Right lobe of liver (tissue), 6 donors: ENCODE measurements around the gene SYT3. TPM values are rescaled to one million over a fixed set of nuclear protein-coding genes. Genes with fewer than 3 reads are reported as not detected.

ENCODE experiments used
- ATAC-seq, 4 donors: fragments of 200-7000 bp; cut with Tn5 transposase; one replicate each; pipeline ENCODE4 v1.9.1; 2020; ENCODE audit warnings: mild to moderate bottlenecking in 4 of 4, moderate library complexity in 4 of 4
- DNase-seq, 3 donors: peaks; one replicate each; pipeline ENCODE4 v3.0.0-alpha.2; 2020
- H3K27ac ChIP-seq, 3 donors: fragments of 200-600 bp; one replicate each; pipeline ENCODE4 v1.8.0; 2022
- H3K27me3 ChIP-seq, 2 donors: fragments of 200-600 bp; one replicate each; pipeline ENCODE4 v1.8.0; 2022
- H3K36me3 ChIP-seq, 4 donors: fragments of 200-600 bp; sonication (generic) in 1 of 4; one replicate each; pipeline versions ENCODE4 v1.5.1 to v1.8.0; 2017 to 2022; ENCODE audit warnings: control low read depth in 1 of 4
- H3K4me1 ChIP-seq, 4 donors: fragments of 200-600 bp; sonication (generic) in 1 of 4; one replicate each; pipeline versions ENCODE4 v1.5.1 to v1.8.0; 2017 to 2022; ENCODE audit warnings: control low read depth in 1 of 4
- H3K4me3 ChIP-seq, 3 donors: fragments of 200-600 bp; one replicate each; pipeline ENCODE4 v1.8.0; 2022
- H3K9me3 ChIP-seq, 4 donors: fragments of 200-600 bp; sonication (generic) in 1 of 4; one replicate each; pipeline versions ENCODE4 v1.5.1 to v1.8.0; 2017 to 2022; ENCODE audit warnings: control low read depth in 1 of 4
- CTCF ChIP-seq, 4 donors: fragments of 200-600 bp in 3 of 4; fragments of 450-650 bp in 1 of 4; IDR thresholded peaks; one replicate each; pipeline versions ENCODE4 v1.5.1 to v1.8.0; 2016 to 2022; ENCODE audit warnings: antibody characterized with exemption in 4 of 4, mild to moderate bottlenecking in 2 of 4
- POLR2A ChIP-seq: fragments of 450-650 bp; IDR thresholded peaks from one replicate; pipeline ENCODE4 v1.6.1; 2017; ENCODE audit warnings: antibody characterized with exemption, mild to moderate bottlenecking
- WGBS: methylation state at CpG from one replicate; pipeline ENCODE4 v1.1.6; 2018; ENCODE audit warnings: low coverage, low lambda C conversion rate; ENCODE audit not compliant: insufficient coverage; ENCODE audit errors: missing lambda C conversion rate; 5-methylcytosine and 5-hydroxymethylcytosine counted together
- intact Hi-C, 2 donors: fragments of 100-400 bp; cut with DNase I; formaldehyde crosslinking; loops; one replicate each; pipeline versions ENCODE4 v1.11.2 to v1.14.1; 2022
- total RNA-seq, 6 experiments: library from RNA; depleted of rRNA in 2 of 6; stranded (reverse); fragments of >200 nt in 2 of 6; fragmentation: NEBNext Ultra II Directional in 3 of 6; extraction: Animal tissue kit (Norgen Biotek cat#: 25700) in 3 of 6; gene quantifications; one replicate each; pipeline versions ENCODE4 v1.1.0 to v1.2.4, GENCODE V29; 2016 to 2023
- donor health status: DM: no; HTN: yes; CAD: no.
- donor health status: DM: no; HTN: no; CAD: no.
- donor health status: DM: no; HTN: no; CAD: no.
- donor health status: DM: no; HTN: yes; CAD: no.
- donor health status: DM: no; HTN: yes; CAD: no.

SYT3 gene
- total RNA-seq, 6 experiments from 2014 or later, result not detected

GRCh38 chr19:50646074-50646807, 6.6 kb upstream of the SYT3 start:
- intact Hi-C loops, result no loop called here
- no peak for DNase-seq
- no peaks in the 10 kb centered on the region for H3K9me3 ChIP-seq
- no peak for TF ChIP-seq POLR2A
- no peak for TF ChIP-seq CTCF (IDR thresholded peaks at IDR 0.05)
- no peak overlapping the region for H3K27ac ChIP-seq
- H3K27me3 ChIP-seq, result no peaks in the 10 kb centered on the region
- WGBS, result 26% methylated on average over 6 of the region's 6 CpGs
- no peaks in the 10 kb centered on the region for H3K36me3 ChIP-seq
- ATAC-seq, result no peak
- no peaks in the 10 kb centered on the region for H3K4me1 ChIP-seq
- H3K4me3 ChIP-seq, result no peak overlapping the region

GRCh38 chr19:50645107-50645506, 5.4 kb upstream of the SYT3 start:
- Histone ChIP-seq H3K27me3 (no peaks in the 10 kb centered on the region), H3K27ac (no peak overlapping the region), H3K4me1 (no peaks in the 10 kb centered on the region), H3K9me3 (no peaks in the 10 kb centered on the region), H3K36me3 (no peaks in the 10 kb centered on the region), H3K4me3 (no peak overlapping the region)
- WGBS, result 46% methylated on average over 6 of the region's 6 CpGs
- ATAC-seq, result no peak
- intact Hi-C loops, result no loop called here
- no peak for TF ChIP-seq POLR2A
- TF ChIP-seq CTCF (IDR thresholded peaks at IDR 0.05), result no peak
- no peak for DNase-seq

- DNase-seq (no peak), ATAC-seq (no peak)
- no peaks in the 10 kb centered on the region for H3K36me3 ChIP-seq
- WGBS, result 17% methylated on average over 1 of the region's 1 CpG
- H3K27me3 ChIP-seq, result no peaks in the 10 kb centered on the region
- H3K4me1 ChIP-seq, result no peaks in the 10 kb centered on the region
- no peaks in the 10 kb centered on the region for H3K9me3 ChIP-seq
- no peak overlapping the region for H3K27ac ChIP-seq
- TF ChIP-seq POLR2A (no peak), CTCF (IDR thresholded peaks at IDR 0.05) (no peak)
- intact Hi-C loops, result no loop called here
- no peak overlapping the region for H3K4me3 ChIP-seq
These were observed 4.7 kb upstream of the SYT3 start for GRCh38 chr19:50644315-50644915.

GRCh38 chr19:50640368-50640767, 687 bp upstream of the SYT3 start:
- Histone ChIP-seq H3K4me3 (no peak overlapping the region), H3K27ac (no peak overlapping the region), H3K27me3 (no peaks in the 10 kb centered on the region), H3K36me3 (no peaks in the 10 kb centered on the region), H3K9me3 (no peaks in the 10 kb centered on the region), H3K4me1 (no peaks in the 10 kb centered on the region)
- DNase-seq (no peak), ATAC-seq (no peak)
- intact Hi-C loops, result no loop called here
- 55% methylated on average over 2 of the region's 2 CpGs for WGBS
- no peak for TF ChIP-seq CTCF (IDR thresholded peaks at IDR 0.05)
- TF ChIP-seq POLR2A, result no peak
